Measurements from ENCODE around the gene SPTB.

The SPTB gene

DNA sequence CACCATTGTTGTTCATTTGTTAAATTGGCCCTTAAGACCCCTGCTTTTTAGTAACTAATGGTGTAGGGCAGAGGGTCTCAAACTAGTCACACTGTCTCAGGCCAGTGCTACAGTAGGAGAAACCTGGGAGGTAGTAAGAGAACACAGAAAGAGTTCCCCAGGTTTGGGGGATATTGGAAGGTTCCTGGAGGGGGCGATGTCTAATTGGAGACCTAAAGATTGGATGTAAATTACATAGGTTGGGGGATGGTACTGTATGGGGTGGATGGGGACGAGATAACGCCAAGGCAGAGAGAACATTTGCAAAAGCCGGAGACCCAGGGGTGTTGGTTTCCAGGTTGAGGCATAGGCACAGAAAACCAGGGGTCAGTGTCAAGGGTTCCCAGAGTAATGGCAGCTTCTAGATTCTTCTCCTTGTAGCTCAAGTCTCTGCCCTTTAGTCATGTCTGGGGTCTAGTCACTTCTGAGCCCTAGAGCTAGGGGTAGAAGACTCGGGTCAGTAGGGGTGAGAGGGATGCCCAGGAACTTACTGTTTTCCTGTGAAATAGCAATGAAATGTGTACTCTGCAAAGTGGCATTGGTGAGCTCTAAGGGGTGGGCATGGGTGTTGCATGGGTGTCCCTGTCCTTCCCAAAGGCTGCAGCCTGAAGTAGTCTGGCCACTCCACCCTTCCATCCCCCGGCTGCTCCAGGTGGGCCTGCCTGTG, 153.7 kb downstream of the SPTB start:
- no peak for DNase-seq

DNA sequence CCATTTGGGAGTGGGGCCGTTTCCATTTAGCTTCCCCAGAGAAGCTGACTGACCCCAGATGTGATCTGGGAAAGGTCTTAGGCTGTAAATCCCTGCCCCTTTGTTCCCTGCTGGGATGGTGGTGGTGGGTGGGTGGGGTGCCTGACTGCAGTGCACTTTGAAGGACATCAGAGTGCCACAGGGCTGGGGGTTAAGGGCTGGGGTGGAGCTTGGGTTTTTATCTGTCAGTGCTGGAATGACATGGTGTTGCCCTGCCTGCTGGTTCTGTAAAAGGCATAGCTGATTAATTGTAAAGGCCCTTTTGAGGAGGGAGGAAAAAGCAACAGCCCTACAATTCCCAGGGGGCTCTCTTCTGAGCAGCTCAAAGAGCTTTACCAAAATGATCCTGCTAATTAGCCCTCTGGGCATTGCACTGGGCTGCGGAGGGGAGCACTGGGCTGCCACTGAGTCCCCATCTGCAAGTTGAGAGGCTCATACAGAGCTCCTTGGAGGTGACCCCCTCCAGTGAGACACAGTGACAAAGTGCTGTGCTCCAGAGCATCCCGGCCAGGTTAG, 154.4 kb downstream of the SPTB start:
- DNase-seq: no peak

- no peak for DNase-seq
Observed at GRCh38 chr14:64724578-64724930, 155.2 kb downstream of the SPTB start.

GRCh38 chr14:64723691-64724577, 155.8 kb downstream of the SPTB start:
- no peak for DNase-seq

DNA sequence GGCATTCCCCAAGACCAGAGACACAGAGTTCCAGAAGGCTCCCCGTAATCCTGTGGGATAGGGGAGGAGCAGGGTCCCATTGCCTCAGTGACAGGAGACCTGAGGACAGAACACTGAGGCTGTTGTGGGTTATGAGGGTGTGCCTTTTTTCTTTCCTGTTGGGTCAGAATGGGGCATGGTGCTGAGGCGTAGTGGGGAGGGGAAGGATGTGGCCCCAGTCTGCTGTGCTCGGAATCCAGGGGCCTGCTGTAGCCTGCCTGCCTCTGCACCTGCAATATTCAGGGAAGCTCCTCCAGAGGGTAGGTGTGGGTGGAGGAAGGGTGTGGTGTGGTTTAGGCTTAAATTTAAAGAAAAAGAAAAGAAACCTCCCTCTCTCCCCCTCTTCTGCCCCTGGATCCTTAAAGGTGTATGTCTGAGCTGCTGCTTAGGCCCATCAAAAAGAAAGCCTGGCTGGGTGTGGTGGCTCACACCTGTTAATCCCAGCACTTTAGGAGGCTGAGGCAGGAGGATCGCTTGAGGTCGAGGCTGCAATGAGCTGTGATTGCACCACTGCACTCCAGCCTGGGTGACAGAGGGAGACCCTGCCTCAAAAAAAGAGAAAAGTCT, 156.8 kb downstream of the SPTB start:
- DNase-seq: no peak

DNA sequence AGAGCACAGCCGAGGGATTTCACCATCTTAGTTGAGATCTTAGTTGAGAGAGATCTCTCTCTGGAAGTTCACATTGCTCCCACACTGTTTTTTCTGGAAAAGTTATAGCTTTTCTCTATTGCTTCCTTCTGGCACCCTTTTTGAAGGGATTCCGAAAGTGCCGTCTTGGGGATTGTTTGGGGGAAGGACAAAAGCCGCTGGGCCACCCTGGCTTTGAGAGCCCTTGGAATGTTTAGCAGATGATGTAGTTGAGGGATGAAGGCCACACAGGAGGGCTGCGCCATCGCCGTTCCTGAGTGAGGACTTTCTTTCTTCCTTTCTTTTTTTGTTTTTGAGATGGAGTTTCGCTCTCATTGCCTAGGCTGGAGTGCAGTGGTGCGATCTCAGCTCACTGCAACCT, 157.8 kb downstream of the SPTB start:
- no peak for DNase-seq

DNA sequence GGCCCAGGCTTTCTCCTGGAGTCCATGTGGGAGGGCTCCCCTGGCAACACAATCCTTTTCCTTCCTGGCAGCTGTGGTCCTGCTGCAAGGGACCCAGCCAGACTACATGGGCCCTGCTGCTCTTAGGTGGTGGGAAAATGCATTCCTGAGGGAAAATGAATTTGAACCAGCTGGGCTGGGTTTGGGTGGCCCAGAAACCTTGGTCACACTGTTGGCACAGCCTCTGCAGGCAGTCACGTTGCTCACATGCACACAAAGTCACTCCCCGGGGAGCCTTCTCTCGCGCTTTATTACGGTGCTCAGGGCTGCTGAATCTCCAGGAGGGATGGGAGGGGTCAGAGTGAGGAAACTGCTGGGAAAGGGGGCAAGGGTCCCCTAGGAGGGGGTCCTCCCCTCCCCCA, 158.3 kb downstream of the SPTB start:
- DNase-seq: no peak

DNA sequence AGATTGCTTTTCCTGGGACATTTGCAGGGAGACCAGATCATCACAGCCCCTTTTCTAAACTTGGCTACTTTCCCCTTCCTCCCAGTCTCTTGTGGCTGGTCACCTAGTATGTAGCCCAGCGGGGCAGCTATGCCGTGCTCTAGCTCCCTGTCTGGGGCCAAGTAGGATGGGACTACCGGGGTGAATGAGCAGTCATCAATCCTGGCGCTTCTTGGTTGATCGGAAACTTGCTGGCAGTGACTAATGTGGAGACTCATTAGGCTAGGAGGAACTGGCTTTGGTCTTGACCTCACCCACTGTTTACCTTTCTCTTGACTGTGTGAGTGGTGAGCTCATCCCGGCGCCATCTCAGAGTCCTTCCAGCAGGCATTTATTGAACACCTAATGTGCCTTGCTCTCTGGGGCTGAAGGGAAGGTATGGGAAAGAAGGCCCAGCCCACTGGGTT, 159.6 kb downstream of the SPTB start:
- DNase-seq: peak; percentile 34 to 47

DNA sequence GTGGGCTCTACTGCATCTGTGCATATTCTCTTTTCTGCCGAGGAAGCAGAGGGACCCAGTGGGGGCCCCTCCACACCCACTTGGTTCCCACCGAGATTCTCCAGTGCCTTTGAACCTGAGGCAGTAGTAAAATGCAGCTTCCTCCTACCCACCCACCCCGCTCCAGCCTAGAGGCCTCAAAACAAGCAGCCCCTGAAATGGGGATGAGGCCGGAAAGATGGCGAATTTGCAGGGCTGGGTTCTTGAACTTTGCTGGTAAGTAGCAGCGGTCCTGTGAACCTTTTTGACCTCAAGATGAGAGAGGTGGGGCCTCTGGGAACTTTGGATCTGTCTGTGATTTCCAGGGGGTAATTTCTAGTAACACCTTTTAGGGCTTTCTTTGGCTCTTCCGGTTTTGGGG, 160.1 kb downstream of the SPTB start:
- DNase-seq: no peak

GRCh38 chr14:64718762-64719161, 160.9 kb downstream of the SPTB start:
- DNase-seq: no peak

DNA sequence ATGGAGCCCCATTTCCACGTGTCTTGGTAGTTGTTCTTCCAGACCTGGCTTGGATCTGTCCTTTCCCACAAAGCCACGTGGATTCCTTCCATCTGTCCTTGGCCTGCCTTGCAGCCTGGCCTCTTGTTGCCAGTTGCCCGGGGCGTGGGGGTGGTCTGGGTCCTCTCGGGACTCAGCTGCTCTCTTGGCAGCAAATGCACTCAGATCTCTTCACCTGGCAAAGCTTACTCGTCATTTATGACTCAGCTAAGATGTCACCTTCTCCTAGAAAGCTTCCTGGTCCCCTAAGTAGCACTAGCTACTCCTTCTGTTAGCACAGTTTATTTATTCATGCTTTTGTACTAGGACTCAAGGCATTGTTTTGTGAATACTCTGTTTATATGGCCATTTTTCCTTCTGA, 161.8 kb downstream of the SPTB start:
- no peak for DNase-seq

- DNase-seq: no peak
Observed at GRCh38 chr14:64715628-64716412, 163.9 kb downstream of the SPTB start.

DNA sequence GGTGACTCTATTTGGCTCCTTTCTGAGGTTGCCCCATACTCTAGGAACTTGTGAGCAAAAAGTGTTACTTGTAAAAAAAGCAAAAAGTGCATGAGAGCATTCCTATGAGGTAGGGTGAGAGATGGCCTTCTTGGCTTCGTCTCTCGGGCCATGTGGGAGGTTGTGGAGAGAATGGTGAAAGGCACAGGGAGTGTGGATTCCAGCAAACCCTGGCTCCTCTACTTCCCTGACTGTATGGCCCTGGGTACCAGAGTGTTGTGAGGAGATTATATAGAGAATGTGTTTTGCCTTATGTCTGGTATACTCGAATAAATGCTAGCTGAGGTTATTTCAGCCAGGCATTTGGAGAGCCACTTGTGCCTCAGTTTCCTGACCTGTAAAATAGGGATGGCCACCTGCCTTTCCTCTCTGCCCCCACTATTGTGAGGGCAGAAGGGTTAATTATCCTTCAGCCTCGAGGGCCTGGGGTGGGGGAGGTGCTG, 164.5 kb downstream of the SPTB start:
- DNase-seq: no peak

GRCh38 chr14:64714432-64715025, 165.2 kb downstream of the SPTB start:
- DNase-seq: no peak

- no peak for DNase-seq
Observed at GRCh38 chr14:64713677-64714076, 166.0 kb downstream of the SPTB start.

DNA sequence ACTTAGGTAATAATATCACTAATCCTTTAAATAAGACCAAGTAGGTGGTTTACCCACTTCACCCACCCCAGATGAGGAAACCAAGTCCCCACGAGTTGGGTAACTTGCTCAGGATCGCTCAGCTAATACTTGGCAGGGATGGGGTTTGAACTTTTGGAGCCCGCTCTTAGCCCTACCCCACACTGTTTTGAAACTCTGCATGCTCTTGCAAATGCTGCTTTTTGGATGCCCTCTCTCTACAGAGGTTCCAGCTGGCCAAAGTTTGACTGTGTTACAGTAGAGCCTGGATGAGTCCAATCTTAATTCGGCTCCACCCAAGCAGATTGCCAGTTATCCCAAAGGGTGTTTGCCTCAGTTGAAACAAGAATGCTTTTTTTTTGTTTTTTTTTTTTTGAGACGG, 168.7 kb downstream of the SPTB start:
- DNase-seq: no peak

- DNase-seq: no peak
Observed at GRCh38 chr14:64709126-64709525, 170.6 kb downstream of the SPTB start.

DNA sequence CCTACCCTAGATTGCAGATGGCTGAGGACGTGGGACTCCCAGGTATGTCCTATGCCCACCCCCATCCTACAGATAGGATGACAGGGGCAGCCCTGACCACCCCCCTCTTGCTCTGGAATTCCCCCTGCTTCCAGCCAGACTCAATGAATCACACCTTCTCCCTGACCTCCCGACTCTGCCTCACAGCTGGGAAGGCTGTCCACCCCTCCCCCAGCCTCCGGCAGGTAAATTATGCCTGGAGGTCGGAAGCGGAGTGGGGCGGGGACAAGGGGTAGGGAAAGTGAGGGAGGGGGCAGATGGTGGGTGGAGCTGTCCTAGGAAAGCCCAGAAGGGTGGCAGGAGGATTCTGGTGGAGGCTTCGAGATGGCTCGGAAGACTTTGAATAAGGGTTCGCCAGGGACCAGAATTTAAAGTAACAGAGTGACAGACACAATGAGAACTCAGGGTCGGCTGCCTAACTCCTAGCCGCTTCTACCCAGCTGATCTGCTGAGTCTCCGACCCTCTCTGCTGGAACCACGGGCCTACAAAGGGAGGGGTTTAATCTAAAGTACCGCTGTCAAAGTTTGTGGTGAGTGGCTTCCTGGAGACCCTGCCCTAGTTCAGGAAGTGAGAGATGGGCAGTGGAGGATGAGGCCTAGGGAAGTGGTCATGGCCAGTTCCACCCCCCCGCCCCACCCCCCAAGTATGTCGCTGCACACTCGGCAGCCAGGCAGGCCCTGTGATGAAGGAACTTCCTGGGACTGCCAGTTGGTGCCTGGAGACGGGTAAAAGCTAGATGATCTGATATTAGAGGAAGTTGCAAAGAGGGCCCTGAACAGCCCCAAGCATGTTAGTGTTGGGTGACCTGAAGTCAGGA, 171.3 kb downstream of the SPTB start:
- DNase-seq: peak; percentile 75 to 77

DNA sequence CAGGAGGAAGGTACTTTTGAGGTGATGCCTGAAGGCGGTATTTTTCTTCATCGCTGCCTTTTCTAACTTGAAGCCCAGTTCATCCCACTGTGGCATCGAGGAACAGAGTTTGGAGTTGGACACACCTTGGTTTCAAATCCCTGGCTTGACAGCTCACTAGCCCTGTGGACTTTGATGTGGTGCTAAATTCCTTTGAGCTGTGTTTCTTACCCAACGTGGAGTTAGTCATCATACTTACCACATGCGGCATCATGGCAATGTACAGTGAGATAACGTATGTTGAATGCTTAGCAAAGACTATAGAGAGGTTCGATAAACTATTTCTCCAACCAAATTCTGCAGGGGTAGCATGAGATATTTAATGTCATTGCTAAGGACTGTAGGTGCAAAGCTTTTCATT, 172.0 kb downstream of the SPTB start:
- DNase-seq: peak; percentile 17 to 35

DNA sequence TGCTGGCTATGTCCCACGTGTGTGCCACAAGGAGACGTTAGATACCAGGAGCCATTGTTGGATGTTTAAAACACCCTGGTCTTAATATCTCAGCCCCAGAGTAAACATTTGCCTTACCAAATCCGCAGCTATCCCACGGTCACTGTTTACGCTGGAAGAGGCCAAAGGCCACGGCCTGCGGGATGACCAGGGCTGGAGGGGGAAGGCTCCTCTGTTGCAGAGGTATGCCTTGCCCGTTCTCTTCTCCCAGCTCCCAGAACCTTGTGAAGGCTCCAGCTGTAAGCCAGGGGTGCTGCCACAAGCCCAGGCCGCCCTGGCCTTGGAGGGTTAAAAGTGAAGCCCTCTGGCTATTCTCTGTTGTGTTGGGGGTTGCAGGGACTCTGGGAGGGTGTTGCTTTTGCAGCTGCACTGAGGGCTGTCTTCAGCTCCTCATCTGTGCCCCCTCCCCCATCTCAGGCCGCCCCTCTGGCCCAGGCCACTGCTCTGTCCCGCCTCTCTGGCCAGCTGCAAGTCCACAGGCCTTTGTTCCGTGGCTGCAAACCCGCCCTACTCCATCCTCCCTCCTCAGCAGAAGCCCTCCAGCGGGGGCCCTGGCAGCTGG, 173.0 kb downstream of the SPTB start:
- no peak for DNase-seq

Data from inflammatory macrophage (primary cell).